Ishikawa (cell line): Measurements from ENCODE around the gene CRB1.

ENCODE experiments used
- CEBPB ChIP-seq: IDR thresholded peaks from 2 replicates; pipeline ENCODE4 v1.6.1; 2012
- EGR1 ChIP-seq: IDR thresholded peaks from 2 replicates; pipeline ENCODE4 v1.6.1; 2012
- EP300 ChIP-seq: IDR thresholded peaks from 2 replicates; pipeline ENCODE4 v1.6.1; 2012; ENCODE audit warnings: borderline replicate concordance
- NFIC ChIP-seq: IDR thresholded peaks from 2 replicates; pipeline ENCODE4 v1.6.1; 2012
- RAD21 ChIP-seq: IDR thresholded peaks from 2 replicates; pipeline ENCODE4 v1.6.1; 2012; ENCODE audit warnings: low read depth
- REST ChIP-seq: IDR thresholded peaks from 2 replicates; pipeline ENCODE4 v1.6.1; 2012; ENCODE audit warnings: low read depth, mild to moderate bottlenecking
- TAF1 ChIP-seq: IDR thresholded peaks from 2 replicates; pipeline ENCODE4 v1.6.1; 2012; ENCODE audit warnings: low read depth, mild to moderate bottlenecking
- TCF12 ChIP-seq: IDR thresholded peaks from 2 replicates; pipeline ENCODE4 v1.6.1; 2012; ENCODE audit warnings: low read depth
- YY1 ChIP-seq: IDR thresholded peaks from 2 replicates; pipeline ENCODE4 v1.6.1; 2012; ENCODE audit warnings: low read depth
- ZBTB7A ChIP-seq: IDR thresholded peaks from 2 replicates; pipeline ENCODE4 v1.6.1; 2012; ENCODE audit warnings: low read depth
- TF ChIP-seq, protein P1 (sequence below): IDR thresholded peaks from 2 replicates; pipeline ENCODE4 v1.6.1; 2012

- TF ChIP-seq ZBTB7A (no peak), REST (no peak), YY1 (no peak), EP300 (no peak), EGR1 (no peak), RAD21 (no peak), CEBPB (peak; percentile 40; the same call in 1 of the 2 replicates), TCF12 (no peak), TAF1 (no peak), NFIC (no peak)
- TF ChIP-seq, protein P1, sequence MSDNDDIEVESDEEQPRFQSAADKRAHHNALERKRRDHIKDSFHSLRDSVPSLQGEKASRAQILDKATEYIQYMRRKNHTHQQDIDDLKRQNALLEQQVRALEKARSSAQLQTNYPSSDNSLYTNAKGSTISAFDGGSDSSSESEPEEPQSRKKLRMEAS, result no peak
Measured at GRCh38 chr1:197418693-197419092, 150.6 kb downstream of the CRB1 start.
